Measurements from ENCODE around the gene NUP98.
"Not testable (repeated sequence)": the region's sequence is repeated elsewhere in the genome, so short reads cannot be mapped to it uniquely, and the experiment has no call there.

NUP98 gene

GRCh38 chr11:3826721-3827120 lies 29.4 kb upstream of the NUP98 start:
- DNase-seq (ENCODE audit: low read depth, low spot score), result no peak

GRCh38 chr11:3825473-3826154 lies 28.3 kb upstream of the NUP98 start:
- no peak for DNase-seq (ENCODE audit: low read depth, low spot score)

GRCh38 chr11:3824714-3825472 lies 27.5 kb upstream of the NUP98 start:
- DNase-seq (ENCODE audit: low read depth, low spot score), result no peak

GRCh38 chr11:3823762-3824506 lies 26.6 kb upstream of the NUP98 start:
- DNase-seq (ENCODE audit: low read depth, low spot score), result no peak

- DNase-seq (ENCODE audit: low read depth, low spot score), result no peak
Observed at GRCh38 chr11:3823303-3823702, 25.9 kb upstream of the NUP98 start.

- DNase-seq (ENCODE audit: low read depth, low spot score), result no peak
Observed at GRCh38 chr11:3822312-3822711, 25.0 kb upstream of the NUP98 start.

GRCh38 chr11:3820971-3821370 lies 23.6 kb upstream of the NUP98 start:
- DNase-seq (ENCODE audit: low read depth, low spot score), result no peak

- DNase-seq (ENCODE audit: low read depth, low spot score), result no peak
Observed at GRCh38 chr11:3817181-3817800, 19.9 kb upstream of the NUP98 start.

GRCh38 chr11:3816673-3817072 lies 19.3 kb upstream of the NUP98 start:
- DNase-seq (ENCODE audit: low read depth, low spot score), result no peak

GRCh38 chr11:3815845-3816244 lies 18.5 kb upstream of the NUP98 start:
- no peak for DNase-seq (ENCODE audit: low read depth, low spot score)

GRCh38 chr11:3814832-3815231 lies 17.5 kb upstream of the NUP98 start:
- not testable (repeated sequence) for DNase-seq (ENCODE audit: low read depth, low spot score)

- DNase-seq (ENCODE audit: low read depth, low spot score), result no peak
Observed at GRCh38 chr11:3810951-3811350, 13.6 kb upstream of the NUP98 start.

GRCh38 chr11:3810446-3810845 lies 13.1 kb upstream of the NUP98 start:
- no peak for DNase-seq (ENCODE audit: low read depth, low spot score)

- DNase-seq (ENCODE audit: low read depth, low spot score), result no peak
Observed at GRCh38 chr11:3809624-3809928, 12.2 kb upstream of the NUP98 start.

- no peak for DNase-seq (ENCODE audit: low read depth, low spot score)
Observed at GRCh38 chr11:3808861-3809623, 11.7 kb upstream of the NUP98 start.

- no peak for DNase-seq (ENCODE audit: low read depth, low spot score)
Observed at GRCh38 chr11:3807909-3808860, 10.8 kb upstream of the NUP98 start, which contains the start of gene PGAP2. Gene PGAP2 (plus strand): TSS chr11:3808560. CDS start chr11:3811260, 2,700 bp downstream.

- no peak for DNase-seq (ENCODE audit: low read depth, low spot score)
Observed at GRCh38 chr11:3803726-3804495, 6.6 kb upstream of the NUP98 start.

GRCh38 chr11:3802011-3802790 lies 4.8 kb upstream of the NUP98 start:
- DNase-seq (ENCODE audit: low read depth, low spot score), result no peak

GRCh38 chr11:3799873-3800272 lies 2.5 kb upstream of the NUP98 start:
- DNase-seq (ENCODE audit: low read depth, low spot score), result no peak
